ENCODE measurements around the gene SYNRG. TPM values are rescaled to one million over a fixed set of nuclear protein-coding genes. Genes with fewer than 3 reads are reported as not detected.

SYNRG gene
- polyA plus RNA-seq, 1 of the 3 experiments (the other 2 are of a cell fraction), result 8.9 TPM

GRCh38 chr17:37470181-37470580, 139.0 kb downstream of the SYNRG start:
- Histone ChIP-seq H3K9me2 (no peaks in the 10 kb centered on the region), H3K9me3 (no peaks in the 10 kb centered on the region), H3K79me2 (ENCODE audit: insufficient read depth) (no peaks in the 10 kb centered on the region), H3K4me1 (ENCODE audit: control insufficient read depth in 1 of 2, insufficient read depth in 2 of 2, low read depth in 1 of 2, low read length in 1 of 2) (0 out of 4 replicates have a peak, but pooled peaks cover 0 to 5% of the 10 kb centered on the region in 2 experiments), H4K20me1 (ENCODE audit: insufficient read depth) (no peaks in the 10 kb centered on the region), H3K4me3 (ENCODE audit: low read depth in 2 of 2, low read length in 1 of 2) (no peak overlapping the region), H2AFZ (ENCODE audit: low read depth) (no peak overlapping the region), H3K9ac (no peak overlapping the region), H3K27ac (ENCODE audit: low read depth in 2 of 2, low read length in 1 of 2) (no peak overlapping the region), H3K36me3 (replicated peaks in 1 of 2; ENCODE audit: control insufficient read depth in 1 of 2, insufficient read depth in 2 of 2, low read length in 1 of 2) (peaks cover 34 to 83% of the 10 kb centered on the region in 2 experiments), H3K4me2 (no peak overlapping the region), H3F3A (replicated peaks; ENCODE audit: insufficient read depth) (peaks cover 12% of the 10 kb centered on the region), H3K27me3 (ENCODE audit: insufficient read depth) (no peaks in the 10 kb centered on the region)
- CTCF ChIA-PET, result no interaction called here
- no peak for TF ChIP-seq IRF3 (IDR thresholded peaks at IDR 0.05; ENCODE audit: low read depth, low read length)
- TF ChIP-seq EP300 (IDR thresholded peaks at IDR 0.05; ENCODE audit: borderline replicate concordance in 1 of 2, low read depth in 1 of 2, low read length in 1 of 2), result no peak
- TF ChIP-seq MEF2A (IDR thresholded peaks at IDR 0.05; ENCODE audit: borderline replicate concordance, low read depth), result no peak
- TF ChIP-seq EZH2phosphoT487 (IDR thresholded peaks at IDR 0.05; ENCODE audit: borderline replicate concordance, low read depth), result no peak
- no peak for TF ChIP-seq JUND (IDR thresholded peaks at IDR 0.05)
- TF ChIP-seq ELF1 (IDR thresholded peaks at IDR 0.05), result no peak
- TF ChIP-seq YY1 (IDR thresholded peaks at IDR 0.05; ENCODE audit: low read depth), result no peak
- no peak for TF ChIP-seq NRF1 (IDR thresholded peaks at IDR 0.05; ENCODE audit: low read depth, low read length)
- no peak for TF ChIP-seq GABPA (IDR thresholded peaks at IDR 0.05; ENCODE audit: low read depth)
- no peak for TF ChIP-seq RXRA (IDR thresholded peaks at IDR 0.05; ENCODE audit: borderline replicate concordance, low read depth)
- WGBS (ENCODE audit: low lambda C conversion rate), result 94% methylated on average over 7 of the region's 7 CpGs
- POLR2A ChIA-PET, result no interaction called here
- DNase-seq, result no peak

DNA sequence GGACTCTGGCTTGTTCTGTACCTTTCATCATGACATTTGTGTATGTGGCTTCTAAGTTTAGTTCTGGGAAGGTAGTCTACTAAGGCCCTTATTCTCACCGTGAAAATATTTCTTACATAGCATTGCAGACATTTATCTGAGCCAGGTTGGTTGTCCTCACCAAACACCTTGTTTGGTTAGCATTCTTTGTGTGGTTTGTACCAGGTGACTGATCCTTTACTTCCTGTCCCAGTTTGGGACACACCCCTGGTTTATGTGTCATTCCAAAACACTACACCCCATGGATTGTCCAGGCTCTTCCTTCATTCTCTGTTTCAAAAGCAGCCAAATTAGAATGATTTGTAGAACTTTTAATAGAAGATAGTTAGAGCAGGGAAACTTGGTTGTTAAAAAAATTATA, 142.7 kb downstream of the SYNRG start:
- H3K36me3 ChIP-seq (replicated peaks in 1 of 2; ENCODE audit: control insufficient read depth in 1 of 2, insufficient read depth in 2 of 2, low read length in 1 of 2), result peaks cover 20 to 66% of the 10 kb centered on the region in 2 experiments
- POLR2A ChIA-PET, result no interaction called here
- TF ChIP-seq ELF1 (IDR thresholded peaks at IDR 0.05) (no peak), RAD21 (IDR thresholded peaks at IDR 0.05; ENCODE audit: low read length) (no peak), FOSL2 (IDR thresholded peaks at IDR 0.05; ENCODE audit: borderline replicate concordance, low read depth) (no peak), TCF12 (IDR thresholded peaks at IDR 0.05) (no peak), CHD2 (IDR thresholded peaks at IDR 0.05; ENCODE audit: low read length, partially characterized antibody) (no peak), RFX5 (IDR thresholded peaks at IDR 0.05; ENCODE audit: low read length) (no peak), YY1 (IDR thresholded peaks at IDR 0.05; ENCODE audit: low read depth) (no peak), MEF2A (IDR thresholded peaks at IDR 0.05; ENCODE audit: borderline replicate concordance, low read depth) (no peak)
- TF ChIP-seq, protein P1, sequence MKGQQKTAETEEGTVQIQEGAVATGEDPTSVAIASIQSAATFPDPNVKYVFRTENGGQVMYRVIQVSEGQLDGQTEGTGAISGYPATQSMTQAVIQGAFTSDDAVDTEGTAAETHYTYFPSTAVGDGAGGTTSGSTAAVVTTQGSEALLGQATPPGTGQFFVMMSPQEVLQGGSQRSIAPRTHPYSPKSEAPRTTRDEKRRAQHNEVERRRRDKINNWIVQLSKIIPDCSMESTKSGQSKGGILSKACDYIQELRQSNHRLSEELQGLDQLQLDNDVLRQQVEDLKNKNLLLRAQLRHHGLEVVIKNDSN (IDR thresholded peaks at IDR 0.05; ENCODE audit: borderline replicate concordance, low read depth), result no peak
- H3K4me3 ChIP-seq (ENCODE audit: low read depth in 2 of 2, low read length in 1 of 2), result no peak overlapping the region
- no peak for DNase-seq
- H3K9me3 ChIP-seq, result no peaks in the 10 kb centered on the region
- no peaks in the 10 kb centered on the region for H3K79me2 ChIP-seq (ENCODE audit: insufficient read depth)
- CTCF ChIA-PET, result no interaction called here
- H3F3A ChIP-seq (replicated peaks; ENCODE audit: insufficient read depth), result peaks cover 24% of the 10 kb centered on the region
- H3K27me3 ChIP-seq (ENCODE audit: insufficient read depth), result no peaks in the 10 kb centered on the region
- WGBS (ENCODE audit: low lambda C conversion rate), result 100% methylated on average over 1 of the region's 1 CpG
- 0 out of 4 replicates have a peak, but pooled peaks cover 0 to 5% of the 10 kb centered on the region in 2 experiments for H3K4me1 ChIP-seq (ENCODE audit: control insufficient read depth in 1 of 2, insufficient read depth in 2 of 2, low read depth in 1 of 2, low read length in 1 of 2)
- H3K4me2 ChIP-seq, result no peak overlapping the region
- no peaks in the 10 kb centered on the region for H3K9me2 ChIP-seq
- H3K27ac ChIP-seq (ENCODE audit: low read depth in 2 of 2, low read length in 1 of 2), result peak overlapping the region in 1 of 2 experiments; percentile 85; a peak in 1 of 4 replicates
- no peak overlapping the region for H2AFZ ChIP-seq (ENCODE audit: low read depth)
- H4K20me1 ChIP-seq (ENCODE audit: insufficient read depth), result no peaks in the 10 kb centered on the region
- H3K9ac ChIP-seq, result no peak overlapping the region

All from SK-N-SH (cell line).